ENCODE data around the gene KCNK5.

- TF ChIP-seq CTCF (IDR thresholded peaks at IDR 0.05), result no peak
- no peak for TF ChIP-seq ZFX (IDR thresholded peaks at IDR 0.05; ENCODE audit: borderline replicate concordance)
Measured at GRCh38 chr6:39239527-39240154, 10.4 kb upstream of the KCNK5 start.
